Stimulated activated CD8-positive, alpha-beta memory T cell treated with anti-CD3 and anti-CD28 coated beads, Interleukin-7, amount 100 ng/mL, for 48 hours (primary cell): ENCODE data around the gene CYB5A.
"Not testable (repeated sequence)": the region's sequence is repeated elsewhere in the genome, so short reads cannot be mapped to it uniquely, and the experiment has no call there.

Source experiments
- DNase-seq, 2 donors: peaks; one replicate each; pipeline ENCODE4 v3.0.0-alpha.2; 2020; ENCODE audit warnings: low read depth in 1 of 2; ENCODE audit errors: extremely low read depth in 1 of 2

Gene CYB5A

DNA sequence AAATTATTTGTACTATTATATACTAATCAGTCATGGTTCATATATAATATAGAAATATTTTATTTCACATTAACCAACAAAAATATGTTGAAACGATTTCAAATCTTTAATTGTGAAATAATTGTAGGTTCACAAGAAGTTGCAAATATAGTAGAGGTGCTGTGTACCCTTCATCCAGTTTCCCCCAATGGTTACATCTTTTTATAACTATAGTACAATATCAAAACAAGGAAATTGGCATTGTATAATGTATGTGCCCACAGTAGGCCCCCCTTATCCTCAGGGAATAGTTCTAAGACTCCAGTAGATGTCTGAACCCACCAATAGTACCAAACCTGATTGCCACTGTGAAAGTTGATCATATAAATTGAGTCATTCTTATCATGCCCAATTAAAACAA, 7.4 kb upstream of the CYB5A start:
- DNase-seq, result no peak

DNA sequence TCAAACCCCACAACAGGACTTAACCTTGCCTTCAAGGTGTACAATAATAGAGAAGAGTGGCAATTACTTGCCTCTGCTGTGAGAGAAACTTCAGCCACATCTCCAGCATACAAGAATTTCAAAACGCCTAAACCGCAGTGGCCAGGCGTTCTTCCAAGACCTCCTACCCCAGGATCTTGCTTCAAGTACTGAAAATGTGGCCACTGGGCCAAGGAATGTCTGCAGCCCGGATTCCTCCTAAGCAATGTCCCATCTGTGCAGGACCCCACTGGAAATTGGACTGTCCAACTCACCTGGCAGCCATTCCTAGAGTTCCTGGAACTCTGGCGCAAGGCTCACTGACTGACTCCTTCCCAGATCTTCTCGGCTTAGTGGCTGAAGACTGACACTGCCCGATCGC, 2.8 kb upstream of the CYB5A start:
- no peak for DNase-seq

GRCh38 chr18:74292982-74293381, 1.2 kb upstream of the CYB5A start:
- DNase-seq, result not testable (repeated sequence)

DNA sequence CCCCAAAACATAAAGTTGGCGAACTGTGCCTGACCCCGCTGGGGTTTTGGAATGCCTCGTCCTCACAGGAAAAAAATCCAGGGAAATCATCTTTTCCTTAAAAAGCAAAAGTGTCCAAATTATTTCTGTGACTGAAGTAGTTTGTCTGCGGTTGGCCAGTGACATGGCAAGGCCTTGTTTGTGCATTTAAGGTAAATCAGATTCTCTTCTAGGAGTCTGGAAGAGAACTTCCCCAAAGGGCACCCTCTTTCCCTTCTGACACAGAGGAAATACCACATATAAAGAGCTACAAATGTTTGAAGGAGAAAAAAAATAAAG, 737 bp upstream of the CYB5A start:
- DNase-seq, result no peak

- DNase-seq, result no peak
These were observed 342 bp downstream of the CYB5A start for GRCh38 chr18:74291472-74291770.

GRCh38 chr18:74290794-74291471, 830 bp downstream of the CYB5A start:
- no peak for DNase-seq

- no peak for DNase-seq
These were observed 1.7 kb downstream of the CYB5A start for GRCh38 chr18:74290021-74290420.

GRCh38 chr18:74289137-74289536, 2.6 kb downstream of the CYB5A start:
- DNase-seq, result no peak

GRCh38 chr18:74288730-74289129, 3.0 kb downstream of the CYB5A start:
- DNase-seq, result no peak

DNA sequence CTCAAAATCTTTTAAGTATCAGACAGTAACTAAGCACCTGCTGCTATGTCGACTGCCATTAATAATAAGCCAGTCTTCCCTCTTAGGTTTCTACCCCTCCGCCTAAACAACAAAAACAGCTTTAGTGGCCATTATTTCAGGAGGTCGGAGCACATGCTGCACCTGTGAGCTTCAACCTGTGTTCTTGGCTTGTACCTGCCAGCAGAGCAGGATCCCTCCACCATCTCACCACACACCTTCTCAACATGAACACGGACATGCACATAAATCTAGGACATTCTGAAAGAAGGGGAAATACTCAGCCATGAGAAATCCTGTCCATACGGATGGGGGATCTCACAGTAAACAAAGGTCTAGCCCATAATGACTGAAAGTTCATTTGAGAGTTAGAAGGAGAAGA, 3.7 kb downstream of the CYB5A start:
- no peak for DNase-seq

DNA sequence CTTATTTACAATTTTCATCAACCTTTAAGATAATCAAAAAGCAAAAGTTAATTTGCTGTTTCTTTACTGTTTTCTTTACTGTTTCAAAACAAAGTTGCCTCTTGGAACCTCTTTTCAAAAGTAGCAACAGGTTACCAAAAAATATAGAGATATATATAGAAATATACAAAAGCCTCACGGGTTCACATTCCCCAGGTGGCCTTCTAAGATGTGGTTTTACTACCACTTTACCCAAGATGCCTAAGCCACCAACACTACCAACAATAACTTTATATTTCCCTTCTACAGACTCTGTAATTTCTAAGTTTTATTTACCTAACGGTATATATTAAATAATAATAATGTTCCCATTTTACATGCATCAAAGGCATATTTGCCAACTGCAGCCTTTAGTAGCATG, 4.9 kb downstream of the CYB5A start:
- DNase-seq, result no peak

DNA sequence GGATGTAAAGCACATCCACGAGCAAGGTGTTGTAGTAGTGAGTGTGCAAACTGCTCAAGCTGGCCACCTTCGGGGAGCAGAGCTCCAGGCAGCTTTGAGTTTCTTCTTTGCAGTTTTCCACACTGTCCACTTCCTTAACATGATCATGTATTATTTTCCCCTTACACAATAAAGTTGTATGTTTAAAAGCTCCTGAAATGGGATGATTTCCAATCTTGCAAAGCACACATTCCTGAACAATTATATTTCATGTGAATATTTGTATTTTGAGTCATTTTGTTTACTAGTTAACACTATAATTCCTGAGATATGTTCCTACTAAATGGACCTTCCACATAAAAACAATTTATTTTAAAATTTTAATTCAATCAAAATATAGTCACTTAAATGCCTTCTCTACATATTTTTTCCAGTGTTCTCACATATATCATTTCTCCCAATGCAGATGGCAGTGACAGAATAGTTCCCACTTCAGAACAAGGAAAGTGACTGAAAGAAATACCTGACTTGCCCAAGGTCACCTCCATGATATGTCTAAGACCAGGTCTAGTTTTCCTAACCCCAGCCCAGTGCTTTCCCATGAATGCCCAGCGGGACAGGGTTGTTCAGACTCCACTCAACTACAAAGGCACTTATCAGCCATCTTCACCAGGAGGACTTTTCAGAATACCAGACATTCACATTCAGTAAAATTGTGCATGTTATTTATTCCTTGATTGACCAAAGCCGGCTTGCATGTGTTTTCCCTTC, 5.5 kb downstream of the CYB5A start:
- DNase-seq, result no peak

- DNase-seq, result not testable (repeated sequence)
These were observed 6.2 kb downstream of the CYB5A start for GRCh38 chr18:74285583-74285982.

- DNase-seq, result no peak
These were observed 6.8 kb downstream of the CYB5A start for GRCh38 chr18:74284980-74285355.

DNA sequence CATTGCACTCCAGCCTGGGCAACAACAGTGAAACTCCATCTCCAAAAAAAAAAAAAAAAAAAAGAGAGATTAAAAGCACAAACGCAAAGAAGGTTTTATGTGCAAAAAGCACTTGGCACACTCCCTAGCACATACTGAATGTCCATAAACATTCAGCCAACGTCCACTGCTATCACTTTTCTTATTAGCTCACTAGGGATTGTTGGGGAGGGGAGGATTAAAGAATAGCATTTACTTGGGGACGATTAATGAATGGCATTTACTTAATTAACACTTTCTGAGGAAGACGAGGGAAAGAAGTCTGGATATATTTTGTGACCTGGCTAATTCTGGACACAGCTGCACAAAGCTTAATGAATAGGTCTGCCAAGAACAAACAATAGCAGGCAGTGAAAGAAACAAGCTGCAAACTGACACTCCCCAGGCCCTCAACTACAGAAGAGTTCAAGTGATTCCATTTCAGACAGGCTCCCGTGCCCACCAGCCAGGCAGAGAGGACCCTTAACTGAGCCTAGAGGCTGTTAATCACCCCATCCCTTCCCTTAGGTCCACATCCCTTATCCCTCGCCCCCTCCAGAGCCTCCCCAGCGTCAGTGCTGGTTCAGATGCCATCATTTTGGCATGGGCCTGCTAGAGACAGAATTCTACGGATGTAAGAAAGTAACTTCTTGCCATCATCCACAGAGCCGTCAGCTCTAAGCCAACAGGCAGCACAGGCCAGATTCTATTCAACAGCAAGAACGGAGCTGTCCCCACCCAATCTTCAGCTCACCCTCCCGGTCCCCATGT, 7.4 kb downstream of the CYB5A start:
- DNase-seq, result no peak

DNA sequence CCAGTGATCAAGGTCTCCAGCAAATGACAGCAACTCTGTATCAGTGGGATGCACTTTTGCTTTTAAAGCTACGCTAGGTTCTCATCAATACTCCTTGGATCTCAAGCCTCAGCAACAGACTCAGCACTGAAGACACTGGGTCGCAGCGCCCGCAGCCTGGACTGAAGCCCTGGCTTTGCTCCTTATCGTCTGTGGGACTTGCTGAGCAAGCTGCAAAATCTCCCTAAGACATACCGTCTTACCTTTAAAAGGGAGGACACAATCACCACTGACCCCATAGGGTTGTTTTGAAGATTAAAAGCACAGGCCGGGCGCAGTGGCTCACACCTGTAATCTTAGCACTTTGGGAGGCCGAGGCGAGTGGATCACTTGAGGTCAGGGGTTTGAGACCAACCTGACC, 8.1 kb downstream of the CYB5A start:
- DNase-seq, result no peak

- DNase-seq, result no peak
These were observed 8.8 kb downstream of the CYB5A start for GRCh38 chr18:74282755-74283554.

DNA sequence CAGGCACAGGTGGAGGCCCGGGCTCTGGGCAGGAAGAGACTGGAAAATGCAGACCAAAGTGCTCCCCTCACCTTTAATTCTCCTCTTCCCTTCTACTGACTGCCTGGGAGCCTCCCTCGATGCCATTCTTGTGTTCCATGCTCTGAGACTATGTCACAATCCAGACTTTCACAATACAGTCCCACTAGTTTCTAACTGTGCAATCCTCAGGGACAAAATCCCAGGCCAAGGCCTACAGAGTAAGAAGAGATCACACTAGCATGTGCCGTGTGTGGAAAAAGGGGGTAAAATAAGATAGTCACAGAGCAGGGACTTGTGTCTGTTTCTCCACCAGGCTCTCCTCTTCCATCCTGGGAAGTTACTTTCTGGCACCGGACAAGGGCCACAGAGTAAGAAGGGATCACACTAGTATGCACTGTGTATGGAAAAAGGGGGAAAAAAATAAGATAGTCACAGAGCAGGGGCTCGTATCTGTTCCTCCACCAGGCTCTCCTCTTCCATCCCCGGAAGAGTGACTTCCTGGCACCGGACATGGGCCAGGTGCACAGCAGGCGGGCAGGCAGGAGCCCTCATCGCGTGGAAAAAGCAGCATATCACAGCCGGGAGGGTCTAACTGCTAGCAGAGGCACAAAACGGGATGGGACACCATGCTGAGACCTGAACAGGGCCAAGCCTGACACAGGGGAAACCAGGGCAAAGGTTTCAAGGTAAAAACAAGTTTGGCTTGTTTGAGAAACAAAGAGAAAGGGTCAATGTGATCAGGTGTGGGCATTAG, 9.6 kb downstream of the CYB5A start:
- no peak for DNase-seq

- DNase-seq, result no peak
These were observed 10.5 kb downstream of the CYB5A start for GRCh38 chr18:74281011-74281979.

- no peak for DNase-seq
These were observed 12.8 kb downstream of the CYB5A start for GRCh38 chr18:74278983-74279382.
